Measurements from ENCODE around the gene GSTM3.

The GSTM3 gene

DNA sequence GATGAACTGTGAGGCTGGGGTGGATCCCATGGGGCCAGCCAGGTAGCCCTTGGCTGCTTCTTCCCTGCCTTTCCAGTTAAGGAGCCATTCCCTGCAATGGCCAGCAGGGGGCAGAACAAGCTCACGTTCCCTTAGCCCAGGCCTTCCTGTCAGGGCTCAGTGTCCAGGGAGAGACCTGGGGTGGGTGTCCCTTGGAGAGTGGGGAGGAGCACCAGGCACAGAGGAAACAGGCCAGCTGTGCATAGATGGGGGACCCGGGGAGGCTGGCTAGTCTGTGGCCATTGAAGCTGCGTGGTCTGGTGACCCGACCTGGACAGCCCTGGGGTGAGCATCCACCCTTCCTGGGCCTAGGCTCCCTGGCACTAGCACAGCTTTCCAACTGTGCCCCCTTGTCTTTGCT, 36.1 kb upstream of the GSTM3 start:
- no peak for DNase-seq (ENCODE audit: low read depth)
- TF ChIP-seq, protein P1, sequence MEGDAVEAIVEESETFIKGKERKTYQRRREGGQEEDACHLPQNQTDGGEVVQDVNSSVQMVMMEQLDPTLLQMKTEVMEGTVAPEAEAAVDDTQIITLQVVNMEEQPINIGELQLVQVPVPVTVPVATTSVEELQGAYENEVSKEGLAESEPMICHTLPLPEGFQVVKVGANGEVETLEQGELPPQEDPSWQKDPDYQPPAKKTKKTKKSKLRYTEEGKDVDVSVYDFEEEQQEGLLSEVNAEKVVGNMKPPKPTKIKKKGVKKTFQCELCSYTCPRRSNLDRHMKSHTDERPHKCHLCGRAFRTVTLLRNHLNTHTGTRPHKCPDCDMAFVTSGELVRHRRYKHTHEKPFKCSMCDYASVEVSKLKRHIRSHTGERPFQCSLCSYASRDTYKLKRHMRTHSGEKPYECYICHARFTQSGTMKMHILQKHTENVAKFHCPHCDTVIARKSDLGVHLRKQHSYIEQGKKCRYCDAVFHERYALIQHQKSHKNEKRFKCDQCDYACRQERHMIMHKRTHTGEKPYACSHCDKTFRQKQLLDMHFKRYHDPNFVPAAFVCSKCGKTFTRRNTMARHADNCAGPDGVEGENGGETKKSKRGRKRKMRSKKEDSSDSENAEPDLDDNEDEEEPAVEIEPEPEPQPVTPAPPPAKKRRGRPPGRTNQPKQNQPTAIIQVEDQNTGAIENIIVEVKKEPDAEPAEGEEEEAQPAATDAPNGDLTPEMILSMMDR (IDR thresholded peaks at IDR 0.05; ENCODE audit: control insufficient read depth, insufficient read depth, low read depth, low read length, missing control alignments): peak; percentile 98
- H3K4me3 ChIP-seq (ENCODE audit: control insufficient read depth, low read depth, low read length): no peak overlapping the region

DNA sequence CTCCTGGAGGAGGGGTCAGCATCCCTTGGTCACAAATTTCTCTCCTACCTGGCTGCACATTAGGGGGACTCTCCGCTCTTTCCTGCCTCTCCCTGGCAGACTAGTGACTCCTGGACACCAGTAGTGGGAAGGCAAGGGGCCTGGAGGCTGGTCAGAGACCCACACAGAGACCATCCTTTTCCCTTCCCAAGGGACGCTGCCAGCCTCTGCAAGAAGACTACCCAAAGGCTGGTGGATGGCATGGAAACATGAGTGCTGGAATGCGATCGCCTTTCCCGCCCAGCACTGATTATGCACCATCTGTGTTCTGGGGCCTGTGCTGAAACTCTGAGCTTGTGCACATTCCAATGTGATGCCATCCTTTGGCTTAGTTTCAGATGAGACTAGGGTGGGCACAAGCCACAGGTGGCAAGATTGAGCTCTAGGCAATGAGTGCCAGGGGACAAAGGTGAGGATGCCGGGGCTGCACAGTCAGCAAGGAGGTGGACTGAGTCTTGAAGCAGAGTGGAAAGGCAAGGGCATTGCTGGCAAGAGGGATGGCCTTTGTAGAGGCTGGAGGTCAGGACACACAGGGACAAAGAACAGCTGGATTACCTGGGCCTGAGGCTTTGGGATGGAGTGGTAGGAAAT, 35.5 kb upstream of the GSTM3 start:
- DNase-seq (ENCODE audit: low read depth): no peak
- TF ChIP-seq, protein P1 (IDR thresholded peaks at IDR 0.05; ENCODE audit: control insufficient read depth, insufficient read depth, low read depth, low read length, missing control alignments): no peak
- no peak overlapping the region for H3K4me3 ChIP-seq (ENCODE audit: control insufficient read depth, low read depth, low read length)

DNA sequence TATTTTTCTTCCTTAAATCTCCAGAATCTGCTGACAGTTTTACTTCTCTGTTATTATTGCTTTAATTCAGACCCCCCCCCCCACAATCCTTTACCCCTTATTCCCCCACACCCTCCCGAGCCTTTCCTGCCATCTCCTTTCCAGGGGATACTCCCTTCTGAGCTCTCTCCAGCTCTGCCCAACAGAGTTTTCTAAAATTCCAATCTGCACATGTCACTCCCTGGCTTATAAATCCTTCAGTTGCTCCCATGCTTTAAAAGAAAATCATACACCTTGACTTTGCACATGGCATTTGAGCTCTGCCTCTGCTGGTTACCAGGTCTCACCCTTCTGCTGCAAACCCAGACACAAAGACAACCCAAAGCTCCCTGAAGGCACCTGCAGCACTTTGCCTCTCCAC, 34.6 kb upstream of the GSTM3 start:
- H3K4me3 ChIP-seq (ENCODE audit: control insufficient read depth, low read depth, low read length): no peak overlapping the region
- TF ChIP-seq, protein P1 (IDR thresholded peaks at IDR 0.05; ENCODE audit: control insufficient read depth, insufficient read depth, low read depth, low read length, missing control alignments): no peak
- no peak for DNase-seq (ENCODE audit: low read depth)

DNA sequence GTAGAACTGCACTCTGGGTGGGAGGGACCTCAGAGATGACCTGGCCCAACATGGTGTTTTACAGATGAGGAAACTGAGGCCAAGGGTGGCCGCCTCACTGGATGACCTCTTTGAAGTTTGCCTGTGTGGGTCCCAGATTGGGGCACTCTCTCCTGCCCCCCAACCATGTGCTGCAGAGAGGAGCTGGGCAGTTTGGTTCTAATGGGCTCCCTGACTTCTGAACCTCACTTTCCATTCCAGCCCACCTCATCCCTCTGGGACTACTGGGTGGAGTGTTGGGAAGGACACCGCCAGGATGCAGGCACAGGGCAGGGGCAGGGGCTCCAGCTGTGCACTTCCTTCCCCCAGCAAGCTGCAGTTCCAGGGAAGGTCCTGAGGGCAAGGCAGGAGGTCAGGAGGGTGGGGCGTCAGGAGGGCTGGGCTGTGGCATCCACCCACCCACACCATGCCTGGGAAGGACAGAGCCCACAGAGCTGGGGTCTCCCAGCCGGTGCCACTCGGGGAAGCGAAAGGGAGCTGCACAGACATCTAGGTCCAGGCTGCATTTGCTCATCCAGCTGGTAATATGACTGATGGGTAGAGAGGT, 33.2 kb upstream of the GSTM3 start:
- TF ChIP-seq, protein P1 (IDR thresholded peaks at IDR 0.05; ENCODE audit: control insufficient read depth, insufficient read depth, low read depth, low read length, missing control alignments): no peak
- no peak overlapping the region for H3K4me3 ChIP-seq (ENCODE audit: control insufficient read depth, low read depth, low read length)

DNA sequence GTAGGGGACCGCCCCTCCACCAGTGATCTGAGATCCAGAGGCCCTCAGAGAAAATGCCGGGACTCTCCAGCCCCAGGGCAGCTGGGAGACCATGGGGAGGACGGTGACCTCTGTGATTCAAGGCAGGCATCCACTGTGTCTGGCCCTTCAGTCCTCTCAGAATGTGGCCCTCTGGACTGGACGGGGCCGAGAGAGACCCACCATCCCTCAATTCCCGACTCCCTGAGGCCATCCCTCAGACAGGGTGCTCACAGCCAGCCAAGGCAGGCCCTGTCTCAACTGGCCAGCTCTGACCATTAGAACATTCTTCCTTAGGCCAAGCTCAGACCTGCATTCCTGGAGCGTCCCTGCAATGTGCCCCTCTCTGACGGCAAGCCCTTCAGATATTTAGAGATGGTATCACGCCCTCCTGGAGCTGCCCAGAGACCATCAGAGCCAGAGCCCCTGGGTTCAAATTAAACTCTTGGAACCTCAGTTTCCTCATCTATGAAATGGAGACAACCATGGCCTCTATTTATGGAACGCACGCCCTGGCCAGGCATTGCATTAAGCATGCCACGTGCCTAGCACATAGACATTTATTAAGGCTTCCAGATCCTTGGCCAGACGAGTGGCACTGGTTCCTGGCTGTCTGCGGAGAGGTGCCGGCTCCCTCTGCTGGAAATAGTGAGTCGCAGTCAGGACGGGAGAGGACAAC, 32.5 kb upstream of the GSTM3 start:
- peak; percentile 61 for DNase-seq (ENCODE audit: low read depth)
- TF ChIP-seq, protein P1 (IDR thresholded peaks at IDR 0.05; ENCODE audit: control insufficient read depth, insufficient read depth, low read depth, low read length, missing control alignments): peak; percentile 97
- H3K4me3 ChIP-seq (ENCODE audit: control insufficient read depth, low read depth, low read length): no peak overlapping the region

More for the DNA sequence above, 33.2 kb upstream of the GSTM3 start:
- DNase-seq (ENCODE audit: low read depth): no peak

DNA sequence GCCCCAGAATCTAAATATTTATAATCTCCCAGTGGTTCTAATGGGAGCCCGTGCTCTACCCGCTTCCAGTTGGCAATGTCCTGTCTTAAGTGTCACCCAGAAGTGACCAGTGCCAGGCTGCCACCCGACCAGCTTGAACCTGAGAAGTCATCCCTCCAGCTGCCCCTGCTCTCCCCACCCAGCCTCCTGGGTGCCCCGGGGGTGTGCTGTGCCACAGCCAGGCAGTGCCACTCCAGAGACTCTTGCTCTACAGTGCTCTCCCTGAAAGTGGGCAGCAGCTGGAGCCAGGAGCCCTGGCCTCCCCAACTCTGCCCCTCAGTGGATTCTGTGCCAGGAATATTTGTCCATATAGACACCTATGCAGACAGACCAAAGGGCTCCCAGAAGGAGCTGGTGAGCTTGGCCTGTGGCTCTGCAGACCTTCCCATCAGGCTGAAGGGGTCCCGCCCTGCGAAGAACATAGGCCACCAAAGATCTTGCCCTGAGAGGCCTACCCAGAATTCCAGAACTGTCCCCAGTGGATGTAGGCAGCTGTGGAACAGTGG, 31.9 kb upstream of the GSTM3 start:
- no peak overlapping the region for H3K4me3 ChIP-seq (ENCODE audit: control insufficient read depth, low read depth, low read length)
- TF ChIP-seq, protein P1 (IDR thresholded peaks at IDR 0.05; ENCODE audit: control insufficient read depth, insufficient read depth, low read depth, low read length, missing control alignments): no peak
- no peak for DNase-seq (ENCODE audit: low read depth)
